Esophagus muscularis mucosa (tissue), 4 donors: ENCODE measurements around the gene CALHM5. TPM values are rescaled to one million over a fixed set of nuclear protein-coding genes. Genes with fewer than 3 reads are reported as not detected.

Experiments
- DNase-seq: peaks from one replicate; pipeline ENCODE4 v3.0.0-alpha.2; 2017; ENCODE audit errors: extremely low spot score
- H3K27ac ChIP-seq, 4 donors: fragments of 200-600 bp; sonication (generic); replicated peaks in 1 of 4; 1 replicate in 3 of 4; 2 replicates in 1 of 4; pipeline ENCODE4 v1.5.1; 2016 to 2019; ENCODE audit warnings: mild to moderate bottlenecking in 1 of 4
- H3K27me3 ChIP-seq, 4 donors: fragments of 200-600 bp; sonication (generic); one replicate each; pipeline versions ENCODE4 v1.5.1 to v1.6.0; 2016 to 2019
- H3K36me3 ChIP-seq, 4 donors: fragments of 200-600 bp; sonication (generic); one replicate each; pipeline ENCODE4 v1.5.1; 2016 to 2019
- H3K4me1 ChIP-seq, 4 donors: fragments of 200-600 bp; sonication (generic); one replicate each; pipeline ENCODE4 v1.5.1; 2016 to 2019
- H3K4me3 ChIP-seq, 4 donors: fragments of 200-600 bp; sonication (generic); 1 replicate in 2 of 4; 2 replicates in 2 of 4; pipeline ENCODE4 v1.5.1; 2016 to 2019; ENCODE audit warnings: mild to moderate bottlenecking in 4 of 4, moderate library complexity in 1 of 4
- H3K9me3 ChIP-seq, 4 donors: fragments of 200-600 bp; sonication (generic); 1 replicate in 3 of 4; 2 replicates in 1 of 4; pipeline ENCODE4 v1.5.1; 2016 to 2019
- CTCF ChIP-seq, 3 experiments: fragments of 200-600 bp in 2 of 3; fragments of 450-650 bp in 1 of 3; sonication (generic) in 2 of 3; IDR thresholded peaks; one replicate each; pipeline ENCODE4 v1.5.1; 2017 to 2019; ENCODE audit warnings: antibody characterized with exemption in 3 of 3, mild to moderate bottlenecking in 2 of 3, moderate library complexity in 1 of 3
- EP300 ChIP-seq: sonication (generic); formaldehyde crosslinking; IDR thresholded peaks from one replicate; pipeline ENCODE4 v1.6.1; 2017; ENCODE audit warnings: antibody characterized with exemption
- POLR2A ChIP-seq: fragments of 450-650 bp; IDR thresholded peaks from one replicate; pipeline ENCODE4 v1.6.1; 2017; ENCODE audit warnings: antibody characterized with exemption, moderate library complexity, mild to moderate bottlenecking, low read depth
- POLR2AphosphoS5 ChIP-seq, 2 donors: sonication (generic); formaldehyde crosslinking; IDR thresholded peaks; one replicate each; pipeline ENCODE4 v1.6.1; 2017; ENCODE audit warnings: antibody characterized with exemption in 2 of 2
- WGBS: methylation state at CpG from one replicate; pipeline ENCODE4 v1.1.5; 2018; 5-methylcytosine and 5-hydroxymethylcytosine counted together
- intact Hi-C: fragments of 100-400 bp; cut with DNase I; formaldehyde crosslinking; loops from one replicate; pipeline ENCODE4 v1.15.1; 2023
- total RNA-seq, 4 donors: library from RNA; depleted of rRNA; stranded (reverse); fragments of >200 nt; gene quantifications; one replicate each; pipeline versions ENCODE4 v1.1.0 to v1.2.1, GENCODE V29; 2016

The CALHM5 gene
- total RNA-seq, 4 donors from 2014 or later: 2.0 to 4.2 (median 3.3) TPM

- Histone ChIP-seq H3K9me3 (no peaks in the 10 kb centered on the region), H3K36me3 (no peaks in the 10 kb centered on the region), H3K4me1 (no peaks in the 10 kb centered on the region), H3K4me3 (no peak overlapping the region), H3K27me3 (peaks cover 0 to 9% (median 0%) of the 10 kb centered on the region in 4 donors), H3K27ac (no peak overlapping the region)
- TF ChIP-seq POLR2AphosphoS5 (IDR thresholded peaks at IDR 0.05): no peak
- no peak for TF ChIP-seq POLR2A
- no peak for TF ChIP-seq EP300
- no peak for TF ChIP-seq CTCF (IDR thresholded peaks at IDR 0.05)
- no peak for DNase-seq
- intact Hi-C loops: no loop called here
Observed at GRCh38 chr6:116543149-116543548, 31.7 kb downstream of the CALHM5 start.

GRCh38 chr6:116545651-116546050, 34.2 kb downstream of the CALHM5 start, which contains the start of gene TRAPPC3L:
TRAPPC3L (minus strand) TSS chr6:116545684; CDS start chr6:116545514, 170 bp downstream.
- intact Hi-C loops: no loop called here
- 35% methylated on average over 4 of the region's 4 CpGs for WGBS
- no peak for TF ChIP-seq EP300
- no peak for TF ChIP-seq POLR2A
- TF ChIP-seq POLR2AphosphoS5 (IDR thresholded peaks at IDR 0.05): no peak
- TF ChIP-seq CTCF (IDR thresholded peaks at IDR 0.05): no peak

GRCh38 chr6:116547358-116547757, 35.9 kb downstream of the CALHM5 start:
- DNase-seq: no peak
- 85% methylated on average over 6 of the region's 6 CpGs for WGBS
- Histone ChIP-seq H3K27me3 (peaks cover 0 to 4% (median 0%) of the 10 kb centered on the region in 4 donors), H3K36me3 (no peaks in the 10 kb centered on the region), H3K4me3 (no peak overlapping the region), H3K4me1 (no peaks in the 10 kb centered on the region), H3K9me3 (no peaks in the 10 kb centered on the region), H3K27ac (no peak overlapping the region)
- TF ChIP-seq CTCF (IDR thresholded peaks at IDR 0.05) (no peak), EP300 (no peak), POLR2AphosphoS5 (IDR thresholded peaks at IDR 0.05) (no peak), POLR2A (no peak)
- intact Hi-C loops: no loop called here

More at GRCh38 chr6:116545651-116546050, 34.2 kb downstream of the CALHM5 start, which contains the start of gene TRAPPC3L:
- no peak for DNase-seq
- H3K36me3 ChIP-seq: no peaks in the 10 kb centered on the region
- H3K4me1 ChIP-seq: no peaks in the 10 kb centered on the region
- H3K4me3 ChIP-seq: no peak within 1 kb of the TSS
- H3K27me3 ChIP-seq: peaks cover 0 to 6% (median 0%) of the 10 kb centered on the region in 4 donors
- no peak within 1 kb of the TSS for H3K27ac ChIP-seq
- no peaks in the 10 kb centered on the region for H3K9me3 ChIP-seq

- no peaks in the 10 kb centered on the region for H3K36me3 ChIP-seq
- no peak overlapping the region for H3K4me3 ChIP-seq
- DNase-seq: no peak
- no peaks in the 10 kb centered on the region for H3K4me1 ChIP-seq
- H3K27ac ChIP-seq: no peak overlapping the region
- WGBS: 50% methylated on average over 4 of the region's 4 CpGs
- intact Hi-C loops: no loop called here
- no peaks in the 10 kb centered on the region for H3K9me3 ChIP-seq
- TF ChIP-seq EP300 (no peak), POLR2AphosphoS5 (IDR thresholded peaks at IDR 0.05) (no peak)
- H3K27me3 ChIP-seq: no peaks in the 10 kb centered on the region
Observed at GRCh38 chr6:116550796-116551195, 39.4 kb downstream of the CALHM5 start.

- DNase-seq: no peak
- Histone ChIP-seq H3K36me3 (no peaks in the 10 kb centered on the region), H3K9me3 (no peaks in the 10 kb centered on the region), H3K27ac (no peak within 1 kb of the TSS), H3K4me3 (no peak within 1 kb of the TSS), H3K4me1 (peaks cover 3 to 5% (median 5%) of the 10 kb centered on the region in 4 donors), H3K27me3 (no peaks in the 10 kb centered on the region)
- TF ChIP-seq EP300 (no peak), POLR2A (no peak), CTCF (IDR thresholded peaks at IDR 0.05) (no peak), POLR2AphosphoS5 (IDR thresholded peaks at IDR 0.05) (no peak)
- intact Hi-C loops: no loop called here
Observed at GRCh38 chr6:116553451-116553850, 42.0 kb downstream of the CALHM5 start, which contains the start of gene CALHM4. CALHM4 (plus strand) TSS chr6:116553751; CDS start chr6:116553794, 43 bp downstream.
